Stimulated activated CD4-positive, alpha-beta T cell treated with anti-CD3 and anti-CD28 coated beads, TNF-alpha, amount 100 ng/mL, for 1 hour (primary cell): Measurements from ENCODE around the gene NCKAP5.

Experiments used
- DNase-seq, 3 donors: peaks; one replicate each; pipeline ENCODE4 v3.0.0-alpha.2; 2020; ENCODE audit warnings: low read depth in 3 of 3, low spot score in 1 of 3

Gene NCKAP5

DNA sequence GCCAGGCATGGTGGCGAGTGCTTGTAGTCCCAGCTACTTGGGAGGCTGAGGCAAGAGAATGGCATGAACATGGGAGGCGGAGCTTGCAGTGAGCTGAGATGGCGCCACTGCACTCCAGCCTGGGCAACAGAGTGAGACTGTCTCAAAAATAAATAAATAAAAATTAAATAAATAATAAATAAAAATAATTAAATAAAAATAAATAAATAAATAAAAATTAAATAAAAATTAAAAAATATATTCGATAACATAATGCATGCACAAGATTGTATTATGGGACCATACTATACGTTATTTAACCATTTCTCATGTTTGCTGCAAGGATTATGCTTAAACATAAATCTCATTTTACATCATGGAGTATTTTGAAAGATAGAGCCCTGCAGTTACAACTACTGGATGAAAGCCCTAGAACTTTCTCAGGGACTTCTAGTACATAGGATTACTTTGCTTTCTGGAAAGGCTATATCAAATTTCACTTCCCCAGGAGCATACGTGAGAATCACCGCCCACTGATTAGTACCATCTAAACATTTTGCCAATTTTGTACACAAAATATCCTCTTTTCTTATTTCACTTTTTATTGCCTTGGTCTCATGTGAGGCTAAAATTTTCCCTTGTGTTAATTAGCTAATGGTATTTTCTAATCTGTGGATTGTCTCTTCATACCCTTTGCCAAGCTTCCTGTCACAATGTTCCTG is 664.0 kb downstream of the NCKAP5 start:
- no peak for DNase-seq

DNA sequence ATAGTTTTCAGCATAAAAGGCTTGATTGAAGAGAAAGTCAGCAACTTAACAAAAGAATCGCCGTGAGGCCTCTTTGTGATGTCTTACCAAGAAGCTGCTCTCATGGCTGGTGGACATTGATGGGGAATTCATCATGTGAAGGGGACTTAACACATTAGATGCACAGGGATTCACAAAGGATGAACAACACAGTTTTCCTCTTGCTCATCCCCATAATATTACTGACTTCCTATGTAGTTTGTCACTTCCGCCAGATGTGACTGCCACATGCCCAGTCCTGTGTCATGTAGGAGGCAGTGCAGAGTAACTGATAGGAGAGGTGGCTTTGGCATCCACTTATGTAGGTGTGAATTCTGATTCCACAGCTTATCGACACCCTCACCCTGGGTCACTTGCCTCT is 665.6 kb downstream of the NCKAP5 start:
- DNase-seq: no peak

GRCh38 chr2:132901661-132902060 is 666.6 kb downstream of the NCKAP5 start:
- no peak for DNase-seq

DNA sequence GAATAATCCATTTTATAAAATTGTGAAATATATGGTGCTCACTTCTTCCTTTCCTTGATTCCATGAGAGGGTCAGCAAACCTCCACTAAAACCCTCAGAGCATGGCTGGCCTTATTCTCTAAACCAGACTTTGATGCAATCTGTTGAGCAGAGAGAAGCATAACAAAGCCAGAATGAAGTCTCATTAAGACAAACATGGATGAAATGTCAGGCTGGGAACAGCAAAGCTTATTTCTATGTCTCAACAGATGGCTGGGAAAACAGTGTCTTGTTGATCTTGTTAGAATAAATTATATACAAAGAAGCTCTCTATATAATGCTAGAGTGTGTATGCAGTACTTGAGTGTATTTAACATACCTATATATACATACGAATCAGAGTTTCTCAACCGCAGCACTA is 671.2 kb downstream of the NCKAP5 start:
- no peak for DNase-seq

DNA sequence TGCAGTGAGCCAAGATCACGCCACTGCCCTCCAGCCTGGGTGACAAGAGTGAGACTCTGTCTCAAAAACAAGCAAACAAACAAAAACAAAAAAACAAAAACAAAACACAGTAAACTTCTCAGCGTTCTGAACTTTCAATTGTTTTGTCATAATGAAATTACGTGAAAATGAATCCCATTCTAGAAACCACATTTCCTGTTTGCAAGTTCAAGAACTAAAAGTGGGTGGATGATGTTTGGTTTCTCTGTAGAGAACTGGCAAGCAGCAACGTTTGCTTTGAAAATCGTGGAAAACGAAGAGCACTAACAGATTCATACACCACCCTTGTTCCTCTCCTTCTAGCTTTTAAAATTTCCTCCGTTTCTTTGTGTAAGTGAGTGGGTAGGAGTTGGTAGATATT is 672.2 kb downstream of the NCKAP5 start:
- no peak for DNase-seq

DNA sequence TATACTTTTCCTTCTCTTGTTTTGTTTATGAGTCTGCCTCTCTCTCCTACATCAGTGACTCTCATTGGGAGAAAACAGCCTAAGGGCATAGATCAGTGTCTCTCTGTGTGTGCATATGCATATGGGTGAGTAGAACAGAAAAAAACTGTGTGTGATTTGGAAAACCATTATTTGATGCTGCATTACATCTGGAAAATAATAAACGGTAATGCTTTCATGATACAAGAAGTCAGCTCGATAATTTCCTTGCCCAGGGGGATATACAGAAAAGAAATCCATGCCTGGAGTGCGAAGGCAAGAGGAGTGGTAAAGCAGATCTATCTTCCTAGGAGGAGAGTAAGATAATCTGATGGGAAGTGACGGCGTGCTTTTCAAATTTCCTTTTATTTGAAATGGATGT is 676.8 kb downstream of the NCKAP5 start:
- DNase-seq: no peak

- no peak for DNase-seq
Measured at GRCh38 chr2:132886574-132886973, 681.7 kb downstream of the NCKAP5 start.

GRCh38 chr2:132884705-132885104 is 683.6 kb downstream of the NCKAP5 start:
- no peak for DNase-seq

GRCh38 chr2:132884292-132884691 is 684.0 kb downstream of the NCKAP5 start:
- no peak for DNase-seq

DNA sequence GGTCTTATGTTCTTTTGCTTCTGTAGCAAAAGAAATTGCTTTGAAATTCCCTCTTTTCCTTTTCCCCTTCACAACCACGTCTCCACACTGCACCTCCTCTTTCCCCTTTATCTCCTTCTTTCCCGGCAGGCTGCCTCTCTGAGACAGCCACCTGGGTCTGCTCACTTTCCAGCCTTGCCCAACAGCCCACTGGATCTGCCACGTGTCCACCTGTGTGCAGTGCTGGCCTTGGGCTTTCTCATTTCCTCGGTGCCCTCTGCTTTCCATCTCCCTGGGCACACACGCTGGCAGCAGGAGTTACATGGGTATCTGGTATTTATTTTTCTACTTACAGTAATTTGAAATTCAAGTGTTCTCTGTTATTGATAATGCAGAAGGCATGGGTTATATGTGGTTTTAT is 684.8 kb downstream of the NCKAP5 start:
- DNase-seq: no peak

DNA sequence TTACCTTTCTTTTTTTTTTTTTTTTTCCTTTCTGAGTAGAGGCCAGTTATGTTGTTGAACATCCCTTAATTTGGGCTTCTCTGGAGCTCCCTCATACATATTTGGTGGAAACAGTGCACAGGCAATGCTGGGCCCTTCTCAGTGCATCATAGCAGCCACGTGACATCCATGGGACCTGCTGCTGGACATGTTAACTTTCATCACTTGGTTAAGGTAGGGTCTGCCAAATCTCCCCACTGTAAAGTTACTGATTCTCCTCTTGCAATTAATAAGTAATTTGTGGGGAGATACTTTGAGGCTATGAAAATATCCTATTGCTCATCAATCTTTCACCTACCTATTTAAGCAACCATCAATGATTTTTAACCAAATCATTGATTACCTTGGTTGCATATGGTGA is 686.7 kb downstream of the NCKAP5 start:
- DNase-seq: no peak

DNA sequence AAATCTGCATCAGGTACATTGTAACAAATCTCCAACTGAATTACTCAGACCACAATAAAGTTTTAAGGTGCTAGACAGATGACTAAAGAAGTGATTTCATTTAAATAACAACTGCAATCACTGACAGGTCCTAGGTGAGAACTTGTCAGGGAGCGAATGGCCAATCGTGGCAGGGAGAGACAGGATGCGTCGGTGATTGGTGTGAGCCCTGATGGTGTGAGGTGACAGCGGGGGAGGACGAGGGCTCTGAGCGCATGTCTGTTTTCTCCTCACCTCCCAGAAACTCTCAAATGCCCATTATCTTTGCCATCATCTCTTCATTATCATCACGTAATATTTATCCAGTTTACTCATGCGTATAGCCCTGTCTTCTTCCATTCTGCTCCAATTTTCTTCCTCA is 690.3 kb downstream of the NCKAP5 start:
- no peak for DNase-seq

DNA sequence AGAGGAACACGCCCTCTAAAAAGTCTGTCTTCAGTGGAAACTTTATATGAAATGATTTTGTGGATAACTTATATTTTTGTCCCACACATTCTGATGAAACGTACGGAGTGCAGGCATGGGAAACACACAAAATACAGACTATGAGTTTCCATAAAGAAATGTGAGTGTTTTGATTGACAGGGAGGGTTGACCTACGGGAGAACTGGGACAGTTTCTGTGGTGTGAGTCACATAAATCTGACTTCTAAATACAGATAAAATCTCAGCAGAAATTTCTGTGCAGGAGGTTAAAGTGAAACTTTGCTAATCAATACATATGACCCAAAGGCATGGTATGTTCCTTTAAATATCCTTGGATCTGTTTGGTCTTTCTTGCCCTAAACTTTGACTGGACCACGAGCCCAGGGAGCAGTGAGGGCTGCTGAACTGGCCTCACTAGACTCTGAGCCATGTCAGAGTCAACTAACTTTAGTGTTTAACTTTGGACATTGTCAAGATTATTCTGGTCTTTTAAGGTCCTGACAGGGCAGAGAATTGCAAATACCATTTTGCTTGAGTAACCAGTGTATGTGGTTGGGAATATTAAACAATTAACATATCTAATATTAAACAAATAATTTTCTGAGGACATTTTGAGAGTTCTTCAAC is 691.4 kb downstream of the NCKAP5 start:
- no peak for DNase-seq

GRCh38 chr2:132875193-132875592 is 693.1 kb downstream of the NCKAP5 start:
- no peak for DNase-seq

DNA sequence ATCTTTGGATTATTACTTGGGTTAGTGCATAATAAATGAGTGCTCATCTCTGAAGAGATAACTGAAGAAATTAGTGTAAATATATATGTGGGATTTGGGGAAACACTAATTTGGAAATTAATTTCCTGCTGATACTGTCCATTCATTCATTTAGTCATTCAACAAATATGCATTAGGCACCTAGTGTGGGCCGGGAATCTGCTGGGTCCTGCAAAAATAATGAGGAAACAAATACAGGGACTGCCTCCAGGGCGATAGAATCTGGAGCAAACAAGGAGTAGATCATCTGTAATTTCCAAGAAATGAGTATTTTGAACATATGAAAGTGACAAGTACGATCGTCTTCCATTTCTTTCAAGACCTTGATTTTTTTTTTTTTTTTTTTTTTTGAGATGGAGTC is 694.5 kb downstream of the NCKAP5 start:
- no peak for DNase-seq

- DNase-seq: no peak
Measured at GRCh38 chr2:132871831-132872230, 696.4 kb downstream of the NCKAP5 start.

GRCh38 chr2:132863961-132864360 is 704.3 kb downstream of the NCKAP5 start:
- DNase-seq: no peak

- no peak for DNase-seq
Measured at GRCh38 chr2:132860220-132860619, 708.0 kb downstream of the NCKAP5 start.

DNA sequence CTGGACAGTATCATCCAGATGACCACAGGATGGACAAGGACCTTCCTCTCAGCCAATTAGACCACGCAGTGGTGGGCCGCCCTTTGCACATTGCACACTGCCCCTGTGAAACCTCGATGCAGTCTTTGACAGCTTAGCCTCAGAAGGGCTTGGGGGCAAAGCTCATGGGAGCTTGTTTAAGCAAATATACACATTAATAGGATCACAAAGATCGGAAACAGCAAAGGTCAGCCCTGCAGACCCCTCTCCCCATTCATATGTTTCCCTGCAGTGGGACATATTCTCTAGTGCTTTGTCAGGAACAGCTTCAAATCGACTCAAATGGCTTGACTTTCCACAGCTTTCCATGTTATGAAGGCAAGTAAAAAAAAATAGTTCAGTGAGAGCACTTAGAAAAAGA is 708.7 kb downstream of the NCKAP5 start:
- DNase-seq: no peak

- DNase-seq: no peak
Measured at GRCh38 chr2:132857319-132857718, 710.9 kb downstream of the NCKAP5 start.

DNA sequence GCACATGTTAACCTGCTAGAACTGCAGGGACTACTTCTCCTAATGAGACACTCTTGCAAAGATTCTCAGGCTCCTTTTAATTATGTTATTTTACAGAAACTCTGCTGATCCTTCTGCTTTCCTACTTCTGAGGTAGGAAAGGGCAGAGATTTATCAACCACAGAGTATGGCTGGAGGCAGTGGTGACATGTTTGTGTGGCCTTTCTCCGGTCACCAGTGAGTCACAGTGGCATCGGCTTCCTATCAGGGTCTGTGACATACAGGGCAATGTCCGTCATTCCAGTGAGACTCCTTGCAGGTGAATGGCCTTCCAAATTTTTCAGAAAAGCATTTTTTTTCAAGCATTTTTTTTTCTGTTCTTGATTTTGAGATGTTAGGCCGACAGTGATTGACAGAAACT is 717.6 kb downstream of the NCKAP5 start:
- no peak for DNase-seq

DNA sequence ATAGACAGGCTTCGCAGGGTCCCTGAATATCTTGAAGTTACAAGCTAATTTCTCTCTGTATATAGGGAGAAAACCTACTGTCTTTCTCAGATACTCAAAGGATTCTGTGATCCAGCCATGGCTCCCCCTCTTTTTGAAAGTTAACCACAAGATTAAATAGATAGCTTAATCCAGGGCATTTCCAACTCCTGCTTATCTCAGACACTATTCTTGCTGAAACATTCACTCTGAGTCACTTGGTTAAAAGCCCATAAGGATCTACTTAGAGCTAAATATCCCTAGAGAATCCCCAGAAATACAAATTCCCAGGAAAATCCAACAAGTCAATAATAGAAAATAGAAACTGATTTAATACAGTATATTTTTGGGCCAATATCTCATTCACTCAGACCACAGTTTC is 719.1 kb downstream of the NCKAP5 start:
- no peak for DNase-seq

- DNase-seq: no peak
Measured at GRCh38 chr2:132845339-132845738, 722.9 kb downstream of the NCKAP5 start.
